ENCODE data around the gene TENM3.

TENM3 gene

GRCh38 chr4:182255441-182256190 is 12.4 kb downstream of the TENM3 start:
- peaks cover 5% of the 10 kb centered on the region for H3K9me3 Mint-ChIP-seq
- DNase-seq = no peak
- no peaks in the 10 kb centered on the region for H3K27me3 Mint-ChIP-seq
- CTCF ChIA-PET = no interaction called here
- H3K27ac Mint-ChIP-seq = no peak overlapping the region
- no peak overlapping the region for H3K4me3 Mint-ChIP-seq
- no peaks in the 10 kb centered on the region for H3K36me3 Mint-ChIP-seq
- no peaks in the 10 kb centered on the region for H3K4me1 Mint-ChIP-seq

- H3K27me3 Mint-ChIP-seq = no peaks in the 10 kb centered on the region
- CTCF ChIA-PET = no interaction called here
- no peaks in the 10 kb centered on the region for H3K36me3 Mint-ChIP-seq
- no peak for DNase-seq
- H3K27ac Mint-ChIP-seq = no peak overlapping the region
- H3K4me3 Mint-ChIP-seq = no peak overlapping the region
- H3K4me1 Mint-ChIP-seq = no peaks in the 10 kb centered on the region
- H3K9me3 Mint-ChIP-seq = peaks cover 5% of the 10 kb centered on the region
These were observed 13.8 kb downstream of the TENM3 start for GRCh38 chr4:182257016-182257415.

DNA sequence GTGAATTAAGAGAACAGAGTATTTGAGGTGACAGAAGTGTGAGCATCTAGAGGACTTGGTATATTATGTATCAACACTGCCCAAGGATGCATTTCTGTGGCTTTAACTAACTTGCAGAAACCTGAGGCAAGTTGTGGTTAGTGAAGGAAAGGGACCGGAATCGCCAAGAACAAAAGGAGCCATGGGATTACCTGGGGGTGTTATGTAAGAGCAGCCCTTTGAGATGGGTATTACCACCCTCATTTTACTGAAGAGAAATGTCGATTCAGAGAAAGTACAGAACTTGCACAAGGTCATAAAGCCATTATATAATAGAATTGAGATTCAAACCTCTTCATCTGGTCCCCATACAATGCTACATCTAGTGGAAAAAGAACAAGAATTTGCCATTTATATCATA is 14.3 kb downstream of the TENM3 start:
- no peak for DNase-seq
- H3K27me3 Mint-ChIP-seq = no peaks in the 10 kb centered on the region
- H3K27ac Mint-ChIP-seq = no peak overlapping the region
- no peak overlapping the region for H3K4me3 Mint-ChIP-seq
- CTCF ChIA-PET = no interaction called here
- no peaks in the 10 kb centered on the region for H3K4me1 Mint-ChIP-seq
- peaks cover 5% of the 10 kb centered on the region for H3K9me3 Mint-ChIP-seq
- no peaks in the 10 kb centered on the region for H3K36me3 Mint-ChIP-seq

DNA sequence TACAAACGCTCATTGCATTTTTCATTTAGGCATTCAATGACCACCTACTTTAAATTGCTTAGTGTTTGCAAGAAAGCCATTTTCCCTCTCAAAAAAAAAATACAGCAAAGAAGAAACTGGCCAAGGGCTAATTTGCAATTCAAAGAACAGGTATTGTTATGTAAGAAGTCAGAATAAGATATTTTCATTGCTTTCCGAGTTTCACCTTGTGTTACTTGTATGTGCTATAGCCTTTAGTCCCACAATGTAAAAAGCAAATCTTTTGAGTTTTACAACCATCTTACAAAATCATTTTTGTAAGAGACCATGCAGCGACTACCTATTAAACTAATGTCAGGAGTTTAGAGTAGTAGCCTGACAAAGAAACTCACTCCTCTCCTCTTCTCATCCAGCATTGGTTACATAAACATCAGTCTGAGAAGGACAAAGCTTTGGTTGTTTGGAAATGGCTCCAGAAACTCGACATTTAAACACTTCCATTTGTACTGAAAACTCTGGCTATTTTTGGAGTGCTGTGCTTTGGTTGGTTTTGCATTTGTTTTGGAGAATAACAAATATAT is 15.3 kb downstream of the TENM3 start:
- Mint-ChIP-seq H3K27me3 (no peaks in the 10 kb centered on the region), H3K36me3 (no peaks in the 10 kb centered on the region), H3K4me3 (no peak overlapping the region), H3K27ac (no peak overlapping the region), H3K4me1 (no peaks in the 10 kb centered on the region), H3K9me3 (peaks cover 5% of the 10 kb centered on the region)
- DNase-seq = no peak
- CTCF ChIA-PET = no interaction called here

DNA sequence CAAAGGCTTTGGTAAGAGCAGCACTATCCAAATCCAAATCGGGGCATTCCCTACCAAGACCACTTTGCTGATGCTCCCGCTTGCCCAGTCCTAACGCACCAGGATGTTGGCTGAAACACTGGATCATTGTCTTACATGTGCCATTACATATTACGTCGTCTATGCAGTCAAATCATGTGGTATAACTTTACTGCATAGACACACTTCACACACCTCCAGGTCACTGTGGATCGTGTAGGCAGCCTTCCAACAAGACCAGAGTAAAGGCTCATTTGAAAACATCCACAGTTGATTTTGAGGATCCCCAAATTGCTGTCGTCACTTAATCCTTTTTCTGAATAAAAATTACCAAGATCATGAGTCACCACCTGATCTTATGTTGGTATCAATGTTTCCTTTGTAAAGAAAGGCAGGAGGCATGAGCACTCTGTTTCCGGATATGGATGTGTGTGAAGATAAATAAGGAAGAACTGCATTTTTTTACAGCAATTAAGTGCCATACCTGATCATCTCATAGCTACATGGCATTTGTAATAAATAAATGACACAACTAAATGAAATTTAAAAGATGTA is 18.5 kb downstream of the TENM3 start:
- Mint-ChIP-seq H3K4me1 (no peaks in the 10 kb centered on the region), H3K4me3 (no peak overlapping the region), H3K27ac (no peak overlapping the region), H3K9me3 (peaks cover 5% of the 10 kb centered on the region), H3K27me3 (no peaks in the 10 kb centered on the region), H3K36me3 (no peaks in the 10 kb centered on the region)
- no peak for DNase-seq
- CTCF ChIA-PET = no interaction called here

- H3K4me1 Mint-ChIP-seq = no peaks in the 10 kb centered on the region
- CTCF ChIA-PET = no interaction called here
- H3K27ac Mint-ChIP-seq = no peak overlapping the region
- H3K9me3 Mint-ChIP-seq = no peaks in the 10 kb centered on the region
- H3K36me3 Mint-ChIP-seq = no peaks in the 10 kb centered on the region
- H3K27me3 Mint-ChIP-seq = no peaks in the 10 kb centered on the region
- no peak overlapping the region for H3K4me3 Mint-ChIP-seq
- DNase-seq = no peak
These were observed 20.4 kb downstream of the TENM3 start for GRCh38 chr4:182263562-182263961.

DNA sequence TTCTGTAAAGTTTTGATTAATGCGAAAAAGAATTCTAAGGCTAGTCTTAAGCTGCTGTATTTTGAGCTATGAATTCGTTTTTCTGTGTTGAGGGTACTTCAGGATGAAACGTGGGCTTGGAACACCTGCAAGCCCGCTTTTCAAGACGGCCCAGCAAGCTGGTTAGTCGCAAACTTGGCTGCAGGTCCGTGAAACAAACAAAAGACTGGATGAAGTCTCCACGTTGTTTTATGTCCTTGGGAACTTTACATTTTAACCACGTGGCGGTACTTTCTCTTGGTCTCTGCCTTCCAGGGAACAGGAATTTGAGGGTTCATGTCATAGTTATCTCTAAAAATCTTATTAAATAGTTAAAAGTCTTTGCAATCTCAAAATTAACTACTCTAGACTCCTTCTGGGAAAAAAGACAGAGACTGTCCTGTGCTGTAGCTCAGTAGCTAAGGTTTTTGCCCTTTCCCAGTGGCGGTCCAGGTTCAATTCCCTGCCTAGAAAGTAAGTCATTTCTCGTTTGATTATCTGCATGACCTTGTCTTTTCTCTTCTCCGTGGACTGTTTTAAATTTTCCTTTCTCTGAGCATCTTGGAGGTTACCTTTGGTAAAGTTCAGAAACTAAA is 21.0 kb downstream of the TENM3 start:
- Mint-ChIP-seq H3K36me3 (no peaks in the 10 kb centered on the region), H3K27ac (no peak overlapping the region), H3K4me3 (no peak overlapping the region), H3K27me3 (no peaks in the 10 kb centered on the region), H3K4me1 (no peaks in the 10 kb centered on the region), H3K9me3 (no peaks in the 10 kb centered on the region)
- CTCF ChIA-PET = no interaction called here
- no peak for DNase-seq

- DNase-seq = no peak
- H3K9me3 Mint-ChIP-seq = no peaks in the 10 kb centered on the region
- H3K4me3 Mint-ChIP-seq = no peak overlapping the region
- no peaks in the 10 kb centered on the region for H3K27me3 Mint-ChIP-seq
- H3K36me3 Mint-ChIP-seq = no peaks in the 10 kb centered on the region
- H3K27ac Mint-ChIP-seq = no peak overlapping the region
- H3K4me1 Mint-ChIP-seq = no peaks in the 10 kb centered on the region
- CTCF ChIA-PET = no interaction called here
These were observed 22.7 kb downstream of the TENM3 start for GRCh38 chr4:182265881-182266280.

DNA sequence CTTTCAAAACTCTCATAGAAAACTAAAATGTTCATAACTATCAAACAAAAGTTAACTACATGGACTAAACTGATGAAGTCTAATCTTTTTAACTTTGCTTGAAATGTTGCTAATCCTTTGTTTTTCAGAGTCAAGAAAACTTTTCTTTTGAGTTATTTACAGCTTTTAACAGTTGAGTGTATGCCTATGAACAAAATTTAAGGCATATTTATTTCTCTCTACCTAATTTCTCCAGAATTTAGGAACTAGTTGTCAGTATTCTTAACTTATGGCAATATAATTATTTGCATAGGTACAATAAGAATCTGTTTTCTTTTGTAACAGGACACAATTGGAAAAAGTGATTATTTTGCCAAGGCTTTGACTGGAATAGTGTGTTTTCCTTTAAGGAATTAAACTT is 23.8 kb downstream of the TENM3 start:
- peaks cover 2% of the 10 kb centered on the region for H3K9me3 Mint-ChIP-seq

GRCh38 chr4:182268966-182269365 is 25.8 kb downstream of the TENM3 start:
- H3K9me3 Mint-ChIP-seq = peaks cover 2% of the 10 kb centered on the region
- H3K4me3 Mint-ChIP-seq = no peak overlapping the region
- CTCF ChIA-PET = no interaction called here
- no peaks in the 10 kb centered on the region for H3K4me1 Mint-ChIP-seq
- no peak for DNase-seq
- no peaks in the 10 kb centered on the region for H3K27me3 Mint-ChIP-seq
- no peaks in the 10 kb centered on the region for H3K36me3 Mint-ChIP-seq
- no peak overlapping the region for H3K27ac Mint-ChIP-seq

More for the DNA sequence above, 23.8 kb downstream of the TENM3 start:
- Mint-ChIP-seq H3K27ac (no peak overlapping the region), H3K4me3 (no peak overlapping the region), H3K27me3 (no peaks in the 10 kb centered on the region), H3K36me3 (no peaks in the 10 kb centered on the region), H3K4me1 (no peaks in the 10 kb centered on the region)
- CTCF ChIA-PET = no interaction called here
- no peak for DNase-seq

DNA sequence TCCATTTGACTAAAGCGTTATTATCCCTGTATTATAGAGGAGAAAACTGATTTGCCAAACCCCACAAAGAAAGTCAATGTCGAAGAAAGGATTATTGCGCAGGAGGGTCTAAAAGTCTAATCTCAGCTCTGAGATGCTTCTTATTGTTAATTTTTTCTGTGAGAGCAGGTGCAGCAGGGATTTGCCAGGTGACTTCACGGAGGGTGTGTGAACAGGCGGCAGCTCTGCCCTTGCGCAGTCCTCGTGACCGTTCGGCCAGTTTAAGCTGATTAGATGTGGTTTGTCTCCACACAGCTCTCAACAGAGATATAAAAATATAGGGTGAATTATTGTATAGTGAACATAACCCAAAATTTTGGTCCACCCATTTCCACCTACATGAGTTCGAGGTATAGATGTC is 28.5 kb downstream of the TENM3 start:
- CTCF ChIA-PET = no interaction called here
- H3K36me3 Mint-ChIP-seq = no peaks in the 10 kb centered on the region
- H3K27ac Mint-ChIP-seq = no peak overlapping the region
- DNase-seq = no peak
- no peaks in the 10 kb centered on the region for H3K4me1 Mint-ChIP-seq
- no peaks in the 10 kb centered on the region for H3K27me3 Mint-ChIP-seq
- H3K4me3 Mint-ChIP-seq = no peak overlapping the region
- peaks cover 2% of the 10 kb centered on the region for H3K9me3 Mint-ChIP-seq

GRCh38 chr4:182272151-182272550 is 28.9 kb downstream of the TENM3 start:
- peaks cover 2% of the 10 kb centered on the region for H3K9me3 Mint-ChIP-seq
- no peaks in the 10 kb centered on the region for H3K36me3 Mint-ChIP-seq
- no peaks in the 10 kb centered on the region for H3K27me3 Mint-ChIP-seq
- DNase-seq = no peak
- no peak overlapping the region for H3K27ac Mint-ChIP-seq
- CTCF ChIA-PET = no interaction called here
- H3K4me1 Mint-ChIP-seq = no peaks in the 10 kb centered on the region
- no peak overlapping the region for H3K4me3 Mint-ChIP-seq

DNA sequence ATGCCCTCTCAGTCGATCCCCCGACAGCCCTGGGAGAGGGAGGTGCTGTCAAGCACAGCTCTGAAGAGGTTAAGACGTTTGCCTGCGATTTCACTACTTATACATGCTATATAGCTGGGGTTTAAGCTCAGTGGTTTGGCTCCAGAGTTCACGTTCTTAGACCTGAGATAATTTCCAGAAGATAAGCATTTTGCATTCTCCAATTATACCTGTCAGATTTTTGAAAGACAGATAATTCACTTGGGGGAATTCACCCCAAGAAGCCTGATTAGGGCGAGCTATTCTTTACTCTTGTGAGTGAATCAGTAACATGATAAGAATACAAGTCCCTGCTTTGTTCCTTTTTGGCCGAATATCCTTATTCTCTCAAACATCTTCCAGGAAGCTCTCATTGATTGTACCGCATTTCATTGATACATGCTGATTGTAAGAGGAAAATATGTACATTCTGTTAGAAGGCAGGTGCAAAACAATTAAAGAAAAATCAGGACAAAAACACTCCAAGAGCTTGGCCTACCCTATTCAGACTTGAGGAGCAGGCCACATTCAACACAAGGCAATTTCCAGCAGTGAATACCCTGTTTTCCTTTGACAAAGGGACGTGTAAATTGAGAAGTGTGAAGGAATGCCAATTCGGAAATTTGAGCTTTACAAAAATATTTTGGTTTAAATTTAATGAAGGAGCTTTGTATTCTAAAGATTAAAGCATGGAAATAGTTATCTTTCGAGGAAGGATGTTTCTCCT is 30.2 kb downstream of the TENM3 start:
- CTCF ChIA-PET = no interaction called here
- H3K36me3 Mint-ChIP-seq = no peaks in the 10 kb centered on the region
- H3K9me3 Mint-ChIP-seq = peaks cover 2% of the 10 kb centered on the region
- H3K27ac Mint-ChIP-seq = no peak overlapping the region
- DNase-seq = no peak
- H3K4me1 Mint-ChIP-seq = no peaks in the 10 kb centered on the region
- H3K4me3 Mint-ChIP-seq = no peak overlapping the region
- H3K27me3 Mint-ChIP-seq = no peaks in the 10 kb centered on the region

GRCh38 chr4:182276210-182277109 is 33.3 kb downstream of the TENM3 start:
- H3K27me3 Mint-ChIP-seq = no peaks in the 10 kb centered on the region
- H3K4me3 Mint-ChIP-seq = no peak overlapping the region
- H3K9me3 Mint-ChIP-seq = peaks cover 2% of the 10 kb centered on the region
- H3K36me3 Mint-ChIP-seq = no peaks in the 10 kb centered on the region
- no peak for DNase-seq
- H3K4me1 Mint-ChIP-seq = no peaks in the 10 kb centered on the region
- H3K27ac Mint-ChIP-seq = no peak overlapping the region
- CTCF ChIA-PET = no interaction called here
